ENCODE data around the gene MOB3A. TPM values are rescaled to one million over a fixed set of nuclear protein-coding genes. Genes with fewer than 3 reads are reported as not detected.

The MOB3A gene
- total and polyA plus RNA-seq, 2 of the 13 experiments (the other 11 are each of a cell fraction or from before 2014, with no cell fraction given), result 3.5 to 17.8 TPM

DNA sequence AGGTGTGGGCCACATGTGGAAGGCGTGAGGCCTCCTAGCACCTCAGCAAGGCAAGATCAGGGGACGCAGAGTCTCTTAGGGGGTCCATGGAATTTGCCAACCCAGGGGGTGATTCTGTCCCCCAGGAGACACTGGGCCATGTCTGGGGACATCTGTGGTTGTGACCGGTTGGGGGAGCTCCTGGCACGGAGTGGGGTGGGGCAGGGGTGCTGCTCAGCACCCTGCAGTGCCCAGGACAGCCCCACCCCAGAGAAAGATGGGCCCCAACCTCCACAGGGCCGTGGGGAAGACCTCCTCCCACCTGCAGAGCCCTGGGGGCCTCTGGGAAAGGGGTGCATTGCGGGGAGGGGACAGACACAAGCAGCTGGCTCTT, 49.1 kb downstream of the MOB3A start (continued):
- TF ChIP-seq NAIF1 (CRISPR knock-in tag; IDR thresholded peaks at IDR 0.05; ENCODE audit: borderline replicate concordance), result no peak
- TF ChIP-seq SMAD9 (CRISPR knock-in tag; IDR thresholded peaks at IDR 0.05), result no peak
- no peak for TF ChIP-seq ZKSCAN5 (CRISPR knock-in tag; IDR thresholded peaks at IDR 0.05)
- no peak for TF ChIP-seq ZNF672 (CRISPR knock-in tag; IDR thresholded peaks at IDR 0.05)
- TF ChIP-seq ZNF326 (CRISPR knock-in tag; IDR thresholded peaks at IDR 0.05; ENCODE audit: borderline replicate concordance), result peak; percentile 63; the same call in 1 of the 2 replicates
- TF ChIP-seq, protein P1, sequence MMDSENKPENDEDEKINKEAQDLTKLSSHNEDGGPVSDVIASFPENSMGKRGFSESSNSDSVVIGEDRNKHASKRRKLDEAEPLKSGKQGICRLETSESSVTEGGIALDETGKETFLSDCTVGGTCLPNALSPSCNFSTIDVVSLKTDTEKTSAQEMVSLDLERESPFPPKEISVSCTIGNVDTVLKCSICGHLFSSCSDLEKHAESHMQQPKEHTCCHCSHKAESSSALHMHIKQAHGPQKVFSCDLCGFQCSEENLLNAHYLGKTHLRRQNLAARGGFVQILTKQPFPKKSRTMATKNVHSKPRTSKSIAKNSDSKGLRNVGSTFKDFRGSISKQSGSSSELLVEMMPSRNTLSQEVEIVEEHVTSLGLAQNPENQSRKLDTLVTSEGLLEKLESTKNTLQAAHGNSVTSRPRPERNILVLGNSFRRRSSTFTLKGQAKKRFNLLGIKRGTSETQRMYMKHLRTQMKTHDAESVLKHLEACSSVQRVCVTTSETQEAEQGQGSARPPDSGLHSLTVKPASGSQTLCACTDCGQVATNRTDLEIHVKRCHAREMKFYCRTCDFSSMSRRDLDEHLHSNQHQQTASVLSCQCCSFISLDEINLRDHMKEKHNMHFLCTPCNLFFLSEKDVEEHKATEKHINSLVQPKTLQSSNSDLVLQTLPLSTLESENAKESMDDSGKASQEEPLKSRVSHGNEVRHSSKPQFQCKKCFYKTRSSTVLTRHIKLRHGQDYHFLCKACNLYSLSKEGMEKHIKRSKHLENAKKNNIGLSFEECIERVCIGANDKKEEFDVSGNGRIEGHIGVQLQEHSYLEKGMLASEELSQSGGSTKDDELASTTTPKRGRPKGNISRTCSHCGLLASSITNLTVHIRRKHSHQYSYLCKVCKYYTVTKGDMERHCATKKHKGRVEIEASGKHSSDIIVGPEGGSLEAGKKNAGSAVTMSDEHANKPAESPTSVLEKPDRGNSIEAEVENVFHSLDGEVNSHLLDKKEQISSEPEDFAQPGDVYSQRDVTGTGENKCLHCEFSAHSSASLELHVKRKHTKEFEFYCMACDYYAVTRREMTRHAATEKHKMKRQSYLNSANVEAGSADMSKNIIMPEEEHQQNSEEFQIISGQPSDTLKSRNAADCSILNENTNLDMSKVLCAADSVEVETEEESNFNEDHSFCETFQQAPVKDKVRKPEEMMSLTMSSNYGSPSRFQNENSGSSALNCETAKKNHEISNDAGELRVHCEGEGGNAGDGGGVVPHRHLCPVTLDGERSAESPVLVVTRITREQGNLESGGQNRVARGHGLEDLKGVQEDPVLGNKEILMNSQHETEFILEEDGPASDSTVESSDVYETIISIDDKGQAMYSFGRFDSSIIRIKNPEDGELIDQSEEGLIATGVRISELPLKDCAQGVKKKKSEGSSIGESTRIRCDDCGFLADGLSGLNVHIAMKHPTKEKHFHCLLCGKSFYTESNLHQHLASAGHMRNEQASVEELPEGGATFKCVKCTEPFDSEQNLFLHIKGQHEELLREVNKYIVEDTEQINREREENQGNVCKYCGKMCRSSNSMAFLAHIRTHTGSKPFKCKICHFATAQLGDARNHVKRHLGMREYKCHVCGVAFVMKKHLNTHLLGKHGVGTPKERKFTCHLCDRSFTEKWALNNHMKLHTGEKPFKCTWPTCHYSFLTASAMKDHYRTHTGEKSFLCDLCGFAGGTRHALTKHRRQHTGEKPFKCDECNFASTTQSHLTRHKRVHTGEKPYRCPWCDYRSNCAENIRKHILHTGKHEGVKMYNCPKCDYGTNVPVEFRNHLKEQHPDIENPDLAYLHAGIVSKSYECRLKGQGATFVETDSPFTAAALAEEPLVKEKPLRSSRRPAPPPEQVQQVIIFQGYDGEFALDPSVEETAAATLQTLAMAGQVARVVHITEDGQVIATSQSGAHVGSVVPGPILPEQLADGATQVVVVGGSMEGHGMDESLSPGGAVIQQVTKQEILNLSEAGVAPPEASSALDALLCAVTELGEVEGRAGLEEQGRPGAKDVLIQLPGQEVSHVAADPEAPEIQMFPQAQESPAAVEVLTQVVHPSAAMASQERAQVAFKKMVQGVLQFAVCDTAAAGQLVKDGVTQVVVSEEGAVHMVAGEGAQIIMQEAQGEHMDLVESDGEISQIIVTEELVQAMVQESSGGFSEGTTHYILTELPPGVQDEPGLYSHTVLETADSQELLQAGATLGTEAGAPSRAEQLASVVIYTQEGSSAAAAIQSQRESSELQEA (CRISPR knock-in tag; IDR thresholded peaks at IDR 0.05; ENCODE audit: not compliant biosample characterization), result no peak
- TF ChIP-seq, protein P2, sequence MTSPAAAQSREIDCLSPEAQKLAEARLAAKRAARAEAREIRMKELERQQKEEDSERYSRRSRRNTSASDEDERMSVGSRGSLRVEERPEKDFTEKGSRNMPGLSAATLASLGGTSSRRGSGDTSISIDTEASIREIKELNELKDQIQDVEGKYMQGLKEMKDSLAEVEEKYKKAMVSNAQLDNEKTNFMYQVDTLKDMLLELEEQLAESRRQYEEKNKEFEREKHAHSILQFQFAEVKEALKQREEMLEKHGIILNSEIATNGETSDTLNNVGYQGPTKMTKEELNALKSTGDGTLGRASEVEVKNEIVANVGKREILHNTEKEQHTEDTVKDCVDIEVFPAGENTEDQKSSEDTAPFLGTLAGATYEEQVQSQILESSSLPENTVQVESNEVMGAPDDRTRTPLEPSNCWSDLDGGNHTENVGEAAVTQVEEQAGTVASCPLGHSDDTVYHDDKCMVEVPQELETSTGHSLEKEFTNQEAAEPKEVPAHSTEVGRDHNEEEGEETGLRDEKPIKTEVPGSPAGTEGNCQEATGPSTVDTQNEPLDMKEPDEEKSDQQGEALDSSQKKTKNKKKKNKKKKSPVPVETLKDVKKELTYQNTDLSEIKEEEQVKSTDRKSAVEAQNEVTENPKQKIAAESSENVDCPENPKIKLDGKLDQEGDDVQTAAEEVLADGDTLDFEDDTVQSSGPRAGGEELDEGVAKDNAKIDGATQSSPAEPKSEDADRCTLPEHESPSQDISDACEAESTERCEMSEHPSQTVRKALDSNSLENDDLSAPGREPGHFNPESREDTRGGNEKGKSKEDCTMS (CRISPR knock-in tag; conservative IDR thresholded peaks at IDR 0.05), result no peak
- no peak for TF ChIP-seq TEAD2 (CRISPR knock-in tag; IDR thresholded peaks at IDR 0.05)
- TF ChIP-seq, protein P3, sequence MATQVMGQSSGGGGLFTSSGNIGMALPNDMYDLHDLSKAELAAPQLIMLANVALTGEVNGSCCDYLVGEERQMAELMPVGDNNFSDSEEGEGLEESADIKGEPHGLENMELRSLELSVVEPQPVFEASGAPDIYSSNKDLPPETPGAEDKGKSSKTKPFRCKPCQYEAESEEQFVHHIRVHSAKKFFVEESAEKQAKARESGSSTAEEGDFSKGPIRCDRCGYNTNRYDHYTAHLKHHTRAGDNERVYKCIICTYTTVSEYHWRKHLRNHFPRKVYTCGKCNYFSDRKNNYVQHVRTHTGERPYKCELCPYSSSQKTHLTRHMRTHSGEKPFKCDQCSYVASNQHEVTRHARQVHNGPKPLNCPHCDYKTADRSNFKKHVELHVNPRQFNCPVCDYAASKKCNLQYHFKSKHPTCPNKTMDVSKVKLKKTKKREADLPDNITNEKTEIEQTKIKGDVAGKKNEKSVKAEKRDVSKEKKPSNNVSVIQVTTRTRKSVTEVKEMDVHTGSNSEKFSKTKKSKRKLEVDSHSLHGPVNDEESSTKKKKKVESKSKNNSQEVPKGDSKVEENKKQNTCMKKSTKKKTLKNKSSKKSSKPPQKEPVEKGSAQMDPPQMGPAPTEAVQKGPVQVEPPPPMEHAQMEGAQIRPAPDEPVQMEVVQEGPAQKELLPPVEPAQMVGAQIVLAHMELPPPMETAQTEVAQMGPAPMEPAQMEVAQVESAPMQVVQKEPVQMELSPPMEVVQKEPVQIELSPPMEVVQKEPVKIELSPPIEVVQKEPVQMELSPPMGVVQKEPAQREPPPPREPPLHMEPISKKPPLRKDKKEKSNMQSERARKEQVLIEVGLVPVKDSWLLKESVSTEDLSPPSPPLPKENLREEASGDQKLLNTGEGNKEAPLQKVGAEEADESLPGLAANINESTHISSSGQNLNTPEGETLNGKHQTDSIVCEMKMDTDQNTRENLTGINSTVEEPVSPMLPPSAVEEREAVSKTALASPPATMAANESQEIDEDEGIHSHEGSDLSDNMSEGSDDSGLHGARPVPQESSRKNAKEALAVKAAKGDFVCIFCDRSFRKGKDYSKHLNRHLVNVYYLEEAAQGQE (IDR thresholded peaks at IDR 0.05; ENCODE audit: borderline replicate concordance in 1 of 2, low read depth in 1 of 2, low read length in 2 of 2), result no peak
- TF ChIP-seq, protein P4, sequence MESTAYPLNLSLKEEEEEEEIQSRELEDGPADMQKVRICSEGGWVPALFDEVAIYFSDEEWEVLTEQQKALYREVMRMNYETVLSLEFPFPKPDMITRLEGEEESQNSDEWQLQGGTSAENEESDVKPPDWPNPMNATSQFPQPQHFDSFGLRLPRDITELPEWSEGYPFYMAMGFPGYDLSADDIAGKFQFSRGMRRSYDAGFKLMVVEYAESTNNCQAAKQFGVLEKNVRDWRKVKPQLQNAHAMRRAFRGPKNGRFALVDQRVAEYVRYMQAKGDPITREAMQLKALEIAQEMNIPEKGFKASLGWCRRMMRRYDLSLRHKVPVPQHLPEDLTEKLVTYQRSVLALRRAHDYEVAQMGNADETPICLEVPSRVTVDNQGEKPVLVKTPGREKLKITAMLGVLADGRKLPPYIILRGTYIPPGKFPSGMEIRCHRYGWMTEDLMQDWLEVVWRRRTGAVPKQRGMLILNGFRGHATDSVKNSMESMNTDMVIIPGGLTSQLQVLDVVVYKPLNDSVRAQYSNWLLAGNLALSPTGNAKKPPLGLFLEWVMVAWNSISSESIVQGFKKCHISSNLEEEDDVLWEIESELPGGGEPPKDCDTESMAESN (CRISPR knock-in tag; conservative IDR thresholded peaks at IDR 0.05), result no peak
- TF ChIP-seq ZNF30 (CRISPR knock-in tag; IDR thresholded peaks at IDR 0.05), result no peak

Measured in HepG2 (cell line).